ENCODE data around the gene ELF2.
"Not testable (repeated sequence)": the region's sequence is repeated elsewhere in the genome, so short reads cannot be mapped to it uniquely, and the experiment has no call there.

Gene ELF2

DNA sequence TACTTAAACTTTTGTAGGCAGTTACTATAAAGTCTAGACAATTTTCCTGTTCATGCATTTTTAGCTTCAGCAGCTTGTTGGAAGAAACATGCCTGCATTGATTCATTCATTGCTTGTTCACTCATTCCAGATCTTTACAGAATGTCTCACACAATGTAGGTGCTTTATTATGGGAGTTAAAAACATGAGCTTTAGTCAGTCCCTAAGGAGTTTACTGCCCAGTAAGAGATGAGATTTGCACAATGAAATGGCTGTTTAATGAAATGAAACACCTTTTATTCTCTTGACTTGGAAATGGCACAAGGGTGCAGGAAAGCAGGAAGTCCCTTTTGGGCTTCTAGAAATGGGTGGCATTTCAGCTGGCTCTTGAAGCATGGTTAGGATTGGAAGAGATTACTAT is 158.5 kb downstream of the ELF2 start:
- DNase-seq: no peak

DNA sequence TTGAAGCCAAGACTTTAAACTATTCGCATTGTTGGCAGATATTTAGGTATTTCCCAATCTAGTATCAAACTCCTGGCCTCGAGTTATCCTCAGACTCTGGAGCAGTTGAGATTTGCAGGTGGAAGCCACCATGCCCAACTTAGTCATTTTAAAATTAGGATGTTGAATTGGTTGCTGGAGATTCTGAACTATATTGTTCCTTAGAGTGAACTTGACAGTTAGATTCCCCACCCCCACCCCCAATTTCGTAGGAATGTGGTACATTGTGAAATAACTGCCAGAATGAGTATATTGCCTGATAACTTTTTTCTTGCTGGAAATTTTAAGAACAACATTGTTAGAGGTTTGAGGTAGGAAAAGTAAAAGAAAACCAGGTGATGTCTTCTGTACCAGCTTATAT is 159.2 kb downstream of the ELF2 start:
- no peak for DNase-seq

DNA sequence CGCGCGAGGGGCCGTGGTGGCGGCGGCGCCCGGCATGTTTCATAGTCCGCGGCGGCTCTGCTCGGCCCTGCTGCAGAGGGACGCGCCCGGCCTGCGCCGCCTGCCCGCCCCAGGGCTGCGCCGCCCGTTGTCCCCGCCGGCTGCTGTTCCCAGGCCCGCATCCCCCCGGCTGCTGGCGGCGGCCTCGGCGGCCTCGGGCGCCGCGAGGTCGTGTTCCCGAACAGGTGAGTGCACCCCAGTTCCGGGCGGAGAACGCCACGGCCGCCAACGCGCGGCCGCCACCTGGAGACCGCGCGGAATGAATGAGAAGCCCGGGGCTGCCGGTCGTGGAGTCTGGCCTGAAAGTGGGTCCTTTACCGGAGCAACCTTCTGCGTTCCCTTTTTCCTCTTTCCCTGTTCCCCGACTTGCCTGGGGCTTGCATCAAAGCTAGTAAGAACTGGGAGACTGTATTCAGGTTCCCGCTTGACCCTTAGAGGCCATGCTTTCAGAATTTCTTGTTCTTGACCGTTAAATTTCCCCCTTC is 161.0 kb downstream of the ELF2 start:
- DNase-seq: peak; percentile 26

DNA sequence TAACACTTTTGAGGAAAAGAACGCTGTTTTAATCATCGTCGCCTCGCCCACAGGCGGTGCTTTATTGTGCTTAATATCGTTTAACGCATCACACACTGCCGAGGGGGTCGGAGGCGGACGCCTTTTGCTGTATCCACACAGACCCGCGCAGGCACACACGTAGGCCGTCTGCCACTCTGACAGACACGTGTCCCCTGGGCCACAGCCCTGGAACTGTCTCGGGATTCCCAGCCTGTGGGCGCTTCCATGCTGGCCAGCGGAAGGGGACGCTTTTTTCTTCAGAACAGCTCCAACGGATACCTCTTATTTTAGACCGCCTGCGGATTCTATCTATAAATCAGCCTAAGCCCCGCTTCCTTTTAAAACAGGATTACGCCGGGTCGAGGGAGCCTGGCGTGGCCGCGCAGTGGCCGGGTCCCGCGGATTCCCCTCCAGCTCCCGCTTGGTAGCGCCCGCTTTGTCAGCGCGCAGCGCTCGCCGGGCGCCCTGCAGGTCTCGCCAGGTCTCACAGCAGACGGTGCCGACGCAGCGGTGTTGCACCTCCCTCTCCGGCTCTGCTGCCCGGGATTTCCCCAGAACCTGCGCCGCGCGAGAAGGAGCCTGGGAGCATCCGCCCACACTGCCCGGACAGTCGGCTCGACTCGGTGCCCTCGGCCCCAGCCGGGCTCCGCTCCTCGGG is 161.6 kb downstream of the ELF2 start, which contains the start of gene NOCT:
NOCT (plus strand) TSS at position 513 of the 679 bp plus-strand sequence. CDS start 201 bp downstream, outside the sequence.
- peak; percentile 90 for DNase-seq

DNA sequence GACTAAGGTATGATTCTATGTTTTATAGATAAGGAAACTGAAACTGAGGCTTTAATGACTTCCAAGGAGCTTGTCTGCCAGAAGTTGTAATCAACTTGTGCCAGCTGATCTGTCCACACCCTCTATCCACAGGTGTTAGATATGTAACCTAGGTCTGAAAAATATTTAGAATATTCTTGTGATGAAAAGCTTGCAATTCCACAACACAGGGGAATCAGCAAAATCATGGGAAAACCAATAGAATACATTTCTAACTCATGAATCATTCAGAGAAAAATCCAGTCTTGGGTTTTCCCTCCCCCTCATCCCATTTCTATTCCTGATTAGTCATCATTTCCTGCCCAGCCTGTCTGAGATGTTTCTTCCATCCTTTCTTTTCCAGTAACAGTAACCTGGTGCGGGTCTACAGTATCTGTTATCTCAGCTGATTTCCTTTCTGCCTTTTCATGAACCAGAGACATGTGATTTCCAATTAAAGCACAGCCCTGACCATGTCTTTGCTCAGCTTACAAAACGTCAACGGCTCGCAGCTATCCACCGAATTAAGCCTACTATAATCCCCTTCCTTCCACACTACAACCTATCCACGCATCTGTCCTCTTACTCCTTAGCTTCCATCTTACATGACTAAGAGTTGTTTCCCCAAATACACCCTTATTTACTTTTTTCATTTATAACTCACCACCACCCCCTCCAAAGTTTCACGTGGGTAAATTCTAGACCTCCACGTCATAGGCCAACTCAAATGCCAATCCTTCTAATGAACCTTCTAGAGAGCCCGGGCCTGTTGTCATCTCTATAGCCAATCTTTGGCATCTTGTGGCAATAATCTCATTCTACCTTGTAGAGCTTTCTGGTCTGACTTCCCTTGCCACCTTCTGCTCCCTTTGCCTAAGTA is 162.4 kb downstream of the ELF2 start:
- DNase-seq: peak; percentile 97

DNA sequence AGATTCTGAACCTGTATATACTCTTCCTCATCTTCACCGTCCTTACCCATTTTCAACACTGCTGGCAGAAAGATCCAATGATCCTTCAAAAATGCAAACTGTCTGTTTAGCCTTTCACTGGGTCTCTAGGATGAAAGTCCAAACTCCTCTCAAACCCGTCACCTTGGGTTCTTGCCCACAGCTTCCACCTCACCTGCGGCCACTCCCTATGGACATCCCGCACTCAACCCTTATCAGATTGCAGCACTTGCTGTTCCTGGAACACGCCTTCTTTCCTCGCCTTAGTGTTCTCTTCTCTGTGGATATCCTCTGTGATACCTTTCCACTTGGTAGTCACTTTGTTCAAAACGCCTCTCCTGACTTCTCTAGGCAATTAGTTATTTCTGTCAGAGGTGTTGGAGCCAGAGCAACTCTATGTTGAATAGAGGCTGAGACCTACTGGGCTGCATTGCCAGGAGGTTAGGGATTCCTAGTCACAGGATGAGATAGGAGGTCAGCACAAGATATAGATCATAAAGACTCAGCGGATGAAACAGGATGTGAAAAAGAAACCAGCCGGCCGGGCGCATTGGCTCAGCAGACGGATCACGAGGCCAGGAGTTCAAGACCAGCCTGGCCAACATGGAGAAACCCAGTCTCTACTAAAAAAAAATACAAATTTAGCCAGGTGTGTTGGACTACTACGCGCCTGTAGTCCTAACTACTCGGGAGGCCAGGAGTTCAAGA is 165.6 kb downstream of the ELF2 start:
- DNase-seq: no peak

DNA sequence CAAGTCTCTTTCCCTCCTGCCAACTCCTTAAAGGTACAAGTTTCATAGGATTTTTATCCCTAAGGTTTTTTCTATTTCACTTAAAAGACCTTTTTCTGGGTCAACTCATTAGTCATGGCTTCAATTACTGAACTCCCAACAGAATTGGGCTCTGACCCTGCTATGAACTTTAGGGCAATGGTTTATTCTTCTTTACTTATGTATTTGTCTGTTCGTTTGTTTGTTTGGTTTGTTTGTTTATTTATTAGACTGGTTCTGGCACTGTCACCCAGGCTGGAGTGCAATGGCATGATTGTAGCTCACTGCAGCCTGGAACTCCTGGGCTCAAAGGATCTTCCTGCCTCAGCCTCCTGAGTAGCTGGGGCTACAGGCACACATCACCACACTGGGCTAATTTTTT is 167.3 kb downstream of the ELF2 start:
- DNase-seq: no peak

DNA sequence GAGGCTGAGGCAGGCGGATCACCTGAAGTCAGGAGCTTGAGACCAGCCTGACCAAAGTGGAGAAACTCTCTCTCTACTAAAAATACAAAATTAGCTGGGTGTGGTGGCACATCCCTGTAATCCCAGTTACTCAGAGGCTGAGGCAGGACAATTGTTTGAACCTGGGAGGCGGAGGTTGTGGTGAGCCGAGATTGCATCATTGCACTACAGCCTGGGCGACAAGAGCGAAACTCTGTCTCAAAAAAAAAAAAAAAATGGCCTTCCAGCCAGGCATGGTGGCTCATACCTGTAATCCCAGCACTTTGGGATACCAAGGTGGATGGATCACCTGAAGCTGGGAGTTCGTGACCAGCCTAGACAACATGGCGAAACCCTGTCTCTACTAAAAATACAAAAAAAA is 168.7 kb downstream of the ELF2 start:
- DNase-seq: not testable (repeated sequence)

DNA sequence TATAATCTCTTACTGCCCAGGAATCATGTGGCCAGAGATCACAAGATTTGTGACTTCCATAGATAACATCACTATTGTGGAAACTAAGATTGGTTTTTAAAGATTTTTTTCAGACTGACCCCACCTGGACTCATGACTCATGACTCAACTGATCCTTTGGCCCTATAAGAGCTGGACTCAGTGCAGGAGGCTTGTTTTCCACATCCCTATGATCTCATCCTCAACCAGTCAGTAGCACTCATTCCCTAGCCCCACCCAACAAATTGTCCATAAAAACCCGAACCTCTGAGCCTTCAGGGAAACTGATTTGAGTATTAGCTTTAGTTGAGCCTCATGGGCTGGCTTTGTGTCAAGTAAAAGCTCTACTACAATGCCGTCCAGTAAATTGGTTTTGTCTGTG is 169.4 kb downstream of the ELF2 start:
- DNase-seq: no peak
